K562 (cell line): Measurements from ENCODE around the gene GSTM1. TPM values are rescaled to one million over a fixed set of nuclear protein-coding genes. Genes with fewer than 3 reads are reported as not detected.

ENCODE experiments used
- ATAC-seq: fragments of 200-7000 bp; cut with Tn5 transposase; 3 replicates; pipeline ENCODE4 v1.9.1; 2020; ENCODE audit warnings: moderate library complexity
- BruUV-seq: library from RNA; stranded (reverse); fragments of 400-500 nt; replicated peaks from 2 replicates; lab custom pipeline; 2021; lab: Mats Ljungman, UMichigan
- CTCF ChIA-PET: fragments of 300-600 bp; formaldehyde crosslinking; extraction: SDS; loops from one replicate; lab custom pipeline; 2021; ENCODE audit warnings: low intra/inter-chr PET ratio; lab: Yijun Ruan, JAX
- POLR2A ChIA-PET: fragments of 300-600, 350-650 bp; sonication (Branson Sonifier 250); formaldehyde crosslinking; extraction: SDS; loops from one replicate; lab custom pipeline; 2021; ENCODE audit warnings: antibody characterized with exemption, inconsistent platforms; lab: Yijun Ruan, JAX
- DNase-seq, 4 experiments: peaks; one replicate each; pipeline versions ENCODE4 v3.0.0 to v3.0.0-alpha.2; 2011 to 2018; ENCODE audit warnings: low spot score in 3 of 4, mixed read lengths in 3 of 4; ENCODE audit errors: extremely low read depth in 1 of 4
- FAIRE-seq: peaks from 2 replicates; lab custom pipeline; 2011; peaks lifted over from hg19 to GRCh38; lab: Jason Lieb, UNC
- H2AFZ ChIP-seq: 2 replicates; pipeline ENCODE4 v1.6.0; 2011; ENCODE audit warnings: low read depth, low read length, control low read depth, inconsistent platforms
- H3K27ac ChIP-seq: fragments of 200-600 bp; 3 replicates; pipeline ENCODE4 v1.8.0; 2011; ENCODE audit warnings: low read depth, mild to moderate bottlenecking, control low read depth, inconsistent platforms, low read length, moderate library complexity, mixed read lengths; ENCODE audit errors: extremely low read depth
- H3K27me3 ChIP-seq, 2 experiments: fragments of 300-600 bp in 1 of 2; 2 replicates in 1 of 2; 3 replicates in 1 of 2; pipeline versions ENCODE4 v1.6.0 to v1.8.0; 2011; ENCODE audit warnings: inconsistent platforms in 2 of 2, low read length in 2 of 2, mild to moderate bottlenecking in 1 of 2, mixed read lengths in 1 of 2, moderate library complexity in 1 of 2; ENCODE audit not compliant: control insufficient read depth in 2 of 2, insufficient read depth in 2 of 2
- H3K36me3 ChIP-seq: fragments of 300-600 bp; 3 replicates; pipeline ENCODE4 v1.8.0; 2011; ENCODE audit warnings: mild to moderate bottlenecking, low read length, inconsistent platforms; ENCODE audit not compliant: control insufficient read depth, insufficient read depth
- H3K4me1 ChIP-seq, 2 experiments: fragments of 200-600 bp in 1 of 2; replicated peaks in 1 of 2; 2 replicates in 1 of 2; 3 replicates in 1 of 2; pipeline versions ENCODE4 v1.5.1 to v1.8.0; 2011; ENCODE audit warnings: inconsistent platforms in 2 of 2, low read length in 2 of 2, mild to moderate bottlenecking in 1 of 2, mixed read lengths in 1 of 2, moderate library complexity in 1 of 2; ENCODE audit not compliant: control insufficient read depth in 2 of 2, insufficient read depth in 2 of 2
- H3K4me2 ChIP-seq: 2 replicates; pipeline ENCODE4 v1.6.1; 2011; ENCODE audit warnings: low read length, control low read depth, inconsistent platforms, mixed read lengths; ENCODE audit not compliant: insufficient read depth
- H3K4me3 ChIP-seq: fragments of 200-600 bp; sonication (generic), shearing (Covaris generic); 2 replicates; pipeline ENCODE4 v1.5.1; 2016; ENCODE audit warnings: control low read depth, inconsistent platforms
- H3K79me2 ChIP-seq: fragments of 200-600 bp; 3 replicates; pipeline ENCODE4 v1.8.0; 2011; ENCODE audit warnings: low read length, inconsistent platforms; ENCODE audit not compliant: control insufficient read depth, insufficient read depth
- H3K9ac ChIP-seq, 2 experiments: 2 replicates each; pipeline versions ENCODE4 v1.6.0 to v1.6.1; 2011; ENCODE audit warnings: low read depth in 2 of 2, low read length in 2 of 2, control low read depth in 1 of 2, inconsistent platforms in 1 of 2, mild to moderate bottlenecking in 1 of 2, mixed read lengths in 1 of 2; ENCODE audit not compliant: insufficient read depth in 1 of 2
- H3K9me1 ChIP-seq: one replicate; pipeline ENCODE4 v1.6.0; 2011; ENCODE audit warnings: inconsistent platforms, mild to moderate bottlenecking, low read length, moderate library complexity; ENCODE audit not compliant: control insufficient read depth, insufficient read depth
- H3K9me3 ChIP-seq: replicated peaks from 2 replicates; pipeline ENCODE4 v1.5.1; 2011; ENCODE audit warnings: low read depth, low read length, inconsistent platforms; ENCODE audit not compliant: control insufficient read depth, insufficient read depth
- H4K20me1 ChIP-seq: replicated peaks from 2 replicates; pipeline ENCODE4 v1.6.1; 2011; ENCODE audit warnings: low read length, inconsistent platforms, mixed read lengths; ENCODE audit not compliant: control insufficient read depth, insufficient read depth
- FUS ChIP-seq: fragments of 200-400 bp; formaldehyde crosslinking; optimal IDR thresholded peaks from 2 replicates; pipeline ENCODE3; 2017; ENCODE audit warnings: low read depth, low read length
- GATAD2A ChIP-seq: fragments of 450-650 bp; IDR thresholded peaks from 2 replicates; pipeline ENCODE4 v1.6.1; 2017
- HLTF ChIP-seq: fragments of 450-650 bp; IDR thresholded peaks from 2 replicates; pipeline ENCODE4 v1.6.1; 2016
- MCM2 ChIP-seq: fragments of 450-650 bp; IDR thresholded peaks from 2 replicates; pipeline ENCODE4 v1.6.1; 2017; ENCODE audit warnings: low read depth, mild to moderate bottlenecking
- NCOA1 ChIP-seq: fragments of 450-650 bp; IDR thresholded peaks from 2 replicates; pipeline ENCODE4 v1.6.1; 2016; ENCODE audit warnings: low read depth
- NFE2L1 ChIP-seq: fragments of 450-650 bp; IDR thresholded peaks from 2 replicates; pipeline ENCODE4 v1.6.1; 2016; ENCODE audit warnings: missing genetic modification characterization, low read depth, mild to moderate bottlenecking, missing compliant biosample characterization, moderate library complexity, borderline replicate concordance
- NR2C1 ChIP-seq, 2 experiments: fragments of 450-650 bp; IDR thresholded peaks; 2 replicates each; pipeline ENCODE4 v1.6.1; 2017; ENCODE audit warnings: mild to moderate bottlenecking in 2 of 2, antibody characterized with exemption in 1 of 2, inconsistent platforms in 1 of 2, missing compliant biosample characterization in 1 of 2, missing genetic modification characterization in 1 of 2
- NR2C2 ChIP-seq, 2 experiments: fragments of 200-800 bp in 1 of 2; sonication (Bioruptor generic) in 1 of 2; sonication (generic) in 1 of 2; formaldehyde crosslinking in 1 of 2; IDR thresholded peaks; 2 replicates each; pipeline versions ENCODE4 v1.6.1 to v1.8.0; 2016 to 2022; ENCODE audit warnings: mild to moderate bottlenecking in 1 of 2, missing compliant biosample characterization in 1 of 2, missing genetic modification characterization in 1 of 2, missing genetic modification reagents in 1 of 2
- TAL1 ChIP-seq: fragments of 450-650 bp; IDR thresholded peaks from 2 replicates; pipeline ENCODE4 v1.6.1; 2016; ENCODE audit warnings: mild to moderate bottlenecking
- ZNF583 ChIP-seq: fragments of 250-450 bp; sonication (Bioruptor Pico); IDR thresholded peaks from 2 replicates; pipeline ENCODE4 v1.4.0; 2020
- WGBS: fragments of 100-300 bp; shearing (Covaris generic); methylation state at CpG from one replicate; pipeline ENCODE4 v1.1.6; 2016; ENCODE audit warnings: low coverage, mixed read lengths; ENCODE audit not compliant: insufficient coverage; ENCODE audit errors: missing lambda C conversion rate; 5-methylcytosine and 5-hydroxymethylcytosine counted together
- in situ Hi-C: fragments of 300-500 bp; cut with MboI; formaldehyde crosslinking; loops from 4 replicates; pipeline ENCODE4 v1.15.0; 2018; ENCODE audit warnings: inconsistent platforms, mixed read lengths
- intact Hi-C: fragments of 100-400 bp; cut with micrococcal nuclease; formaldehyde crosslinking; loops from 2 replicates; pipeline ENCODE4 v1.14.2; 2022
- polyA plus RNA-seq, 8 experiments: library from polyadenylated mRNA; depleted of rRNA in 4 of 8; stranded (reverse) in 5 of 8; unstranded in 3 of 8; fragments of >200 nt; fragmentation: Nextera tagmentation in 2 of 8; fragmentation: Illumina TruSeq in 1 of 8; extraction: Ambion mirVana in 2 of 8; extraction: Trizol in 1 of 8; gene quantifications; 2 replicates each; pipeline versions ENCODE4 v1.2.1 to v1.2.3, GENCODE V29; 2011 to 2014; ENCODE audit warnings: inconsistent platforms in 1 of 8, missing spikeins in 1 of 8
- total RNA-seq, 7 experiments: library from RNA; depleted of rRNA in 6 of 7; stranded (reverse); fragments of >200 nt in 6 of 7; fragmentation: Illumina TruSeq in 2 of 7; extraction: Trizol in 2 of 7; gene quantifications; 2 replicates each; pipeline versions ENCODE4 v1.2.1 to v1.2.3, GENCODE V29; 2011 to 2021; ENCODE audit warnings: low replicate concordance in 1 of 7

The GSTM1 gene
- total and polyA plus RNA-seq, 9 of the 15 experiments (the other 6 are each of a cell fraction or from before 2014, with no cell fraction given), result not detected

- TF ChIP-seq ZNF583, result no peak
- TF ChIP-seq MCM2, result no peak
- no peak for TF ChIP-seq HLTF
- no peak for TF ChIP-seq GATAD2A
- TF ChIP-seq TAL1, result no peak
- TF ChIP-seq NCOA1, result no peak
- TF ChIP-seq NFE2L1 (tag), result no peak
- H3K36me3 ChIP-seq, result peaks cover 14% of the 10 kb centered on the region; the same call in 2 of the 3 replicates
- WGBS, result 100% methylated on average over 4 of the region's 4 CpGs
- no peaks in the 10 kb centered on the region for H3K27me3 ChIP-seq
- peaks cover 0 to 24% of the 10 kb centered on the region in 2 experiments; a peak in 3 of 5 replicates for H3K4me1 ChIP-seq
- H3K9me1 ChIP-seq, result no peaks in the 10 kb centered on the region
- no peaks in the 10 kb centered on the region for H4K20me1 ChIP-seq
- H3K79me2 ChIP-seq, result 0 out of 3 replicates have a peak, but pooled peaks cover 2% of the 10 kb centered on the region
- no peaks in the 10 kb centered on the region for H3K9me3 ChIP-seq
- ChIA-PET POLR2A (interaction anchor here (1.2 kb wide), 1 partner anchor 377 kb away, joined by 3 read pairs; the partner anchor contains the start of gene STRIP1), CTCF (no interaction called here)
- no peak for ATAC-seq
- no peak overlapping the region for H2AFZ ChIP-seq
- no TSS peak for BruUV-seq
- no peak overlapping the region for H3K27ac ChIP-seq
- in situ Hi-C loops, result no loop called here
- intact Hi-C loops, result no loop called here
- no peak overlapping the region for H3K4me2 ChIP-seq
- H3K4me3 ChIP-seq, result no peak overlapping the region
- no peak overlapping the region for H3K9ac ChIP-seq
- no peak for DNase-seq
- FAIRE-seq, result no peak
Observed at GRCh38 chr1:109657395-109657794, 30.2 kb upstream of the GSTM1 start.

GRCh38 chr1:109657970-109658369 is 29.6 kb upstream of the GSTM1 start:
- ATAC-seq (no peak), FAIRE-seq (no peak), DNase-seq (no peak)
- no peaks in the 10 kb centered on the region for H3K27me3 ChIP-seq
- H3K79me2 ChIP-seq, result 0 out of 3 replicates have a peak, but pooled peaks cover 2% of the 10 kb centered on the region
- peaks cover 0 to 24% of the 10 kb centered on the region in 2 experiments; a peak in 3 of 5 replicates for H3K4me1 ChIP-seq
- H4K20me1 ChIP-seq, result no peaks in the 10 kb centered on the region
- no peak overlapping the region for H3K4me3 ChIP-seq
- peaks cover 14% of the 10 kb centered on the region; the same call in 2 of the 3 replicates for H3K36me3 ChIP-seq
- no peak overlapping the region for H2AFZ ChIP-seq
- no TSS peak for BruUV-seq
- H3K9ac ChIP-seq, result no peak overlapping the region; a peak in 1 of 4 replicates
- H3K9me1 ChIP-seq, result no peaks in the 10 kb centered on the region
- H3K27ac ChIP-seq, result no peak overlapping the region
- no peak overlapping the region for H3K4me2 ChIP-seq
- POLR2A ChIA-PET, result interaction anchor here (0.7 to 1.6 kb wide), 4 partner anchors 10 to 19 kb away, joined by 3 to 4 read pairs (median 3); partner anchors contain the start of gene GSTM2
- CTCF ChIA-PET, result no interaction called here
- intact Hi-C loops (no loop called here), in situ Hi-C loops (no loop called here)
- H3K9me3 ChIP-seq, result no peaks in the 10 kb centered on the region
- 75% methylated on average over 7 of the region's 7 CpGs for WGBS
- TF ChIP-seq FUS (no peak), NR2C2 (CRISPR knock-in tag; IDR thresholded peaks at IDR 0.05) (no peak), NR2C2 (tag; IDR thresholded peaks at IDR 0.05) (peak; percentile 74; the same call in 1 of the 2 replicates), NR2C1 (IDR thresholded peaks at IDR 0.05) (peak; percentile 75), NR2C1 (tag; IDR thresholded peaks at IDR 0.05) (peak; percentile 85)
- TF ChIP-seq, all 486 proteins: peak for 2
